Measurements from ENCODE around the gene EFNB2. TPM values are rescaled to one million over a fixed set of nuclear protein-coding genes. Genes with fewer than 3 reads are reported as not detected.

The EFNB2 gene
- total RNA-seq, 2 donors from 2014 or later, result 15.5 to 17.4 TPM

- peak overlapping the region; percentile 19 to 42 for H3K27ac ChIP-seq
- peaks cover 59% of the 10 kb centered on the region for H3K36me3 ChIP-seq
- H3K27me3 ChIP-seq, result no peaks in the 10 kb centered on the region
- no peak for DNase-seq (ENCODE audit: low spot score)
- TF ChIP-seq CTCF (IDR thresholded peaks at IDR 0.05), result no peak
- H3K4me3 ChIP-seq, result no peak overlapping the region
- no peaks in the 10 kb centered on the region for H3K9me3 ChIP-seq
- H3K4me1 ChIP-seq, result peaks cover 0 to 54% of the 10 kb centered on the region in 2 donors
Measured at GRCh38 chr13:106558527-106558926, 23.1 kb upstream of the EFNB2 start.

DNA sequence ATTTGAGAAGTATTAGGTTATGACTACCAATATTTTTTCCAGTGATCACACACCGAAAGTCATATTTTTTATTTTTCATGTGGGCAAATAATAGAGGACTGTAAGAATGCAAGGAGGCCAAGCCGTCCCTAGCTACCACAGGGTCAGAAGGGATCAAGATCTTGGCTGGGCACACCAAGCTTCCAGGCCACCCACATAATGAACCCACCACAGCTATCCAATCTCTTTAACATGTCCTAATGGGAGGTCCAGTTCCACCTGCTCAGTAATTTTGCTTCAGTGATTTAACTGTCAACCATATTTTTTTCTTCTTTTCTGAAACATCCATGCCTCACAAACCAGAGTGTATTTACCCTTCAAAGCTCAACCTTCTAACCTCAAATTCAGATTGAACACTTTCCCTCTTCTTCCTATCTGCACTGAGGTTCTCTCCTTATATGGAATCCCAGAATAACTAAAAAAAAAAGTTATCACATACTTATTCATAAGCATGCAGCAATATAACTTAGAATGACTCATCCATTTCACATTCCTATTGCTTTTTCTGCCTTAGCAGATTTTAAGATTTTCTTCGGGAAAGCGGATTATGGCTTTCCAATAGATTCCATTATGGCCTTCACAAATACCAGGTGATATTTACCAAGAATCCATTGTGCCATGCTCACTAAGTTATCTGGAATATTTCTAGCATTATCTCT, 20.3 kb upstream of the EFNB2 start:
- Histone ChIP-seq H3K9me3 (no peaks in the 10 kb centered on the region), H3K4me1 (peaks cover 0 to 42% of the 10 kb centered on the region in 2 donors), H3K27ac (no peak overlapping the region), H3K36me3 (peaks cover 59% of the 10 kb centered on the region), H3K27me3 (no peaks in the 10 kb centered on the region), H3K4me3 (no peak overlapping the region)
- DNase-seq (ENCODE audit: low spot score), result no peak
- no peak for TF ChIP-seq CTCF (IDR thresholded peaks at IDR 0.05)

GRCh38 chr13:106551751-106552150, 16.3 kb upstream of the EFNB2 start:
- Histone ChIP-seq H3K4me1 (peaks cover 0 to 25% of the 10 kb centered on the region in 2 donors), H3K27ac (no peak overlapping the region)
- no peak for TF ChIP-seq CTCF (IDR thresholded peaks at IDR 0.05)

DNA sequence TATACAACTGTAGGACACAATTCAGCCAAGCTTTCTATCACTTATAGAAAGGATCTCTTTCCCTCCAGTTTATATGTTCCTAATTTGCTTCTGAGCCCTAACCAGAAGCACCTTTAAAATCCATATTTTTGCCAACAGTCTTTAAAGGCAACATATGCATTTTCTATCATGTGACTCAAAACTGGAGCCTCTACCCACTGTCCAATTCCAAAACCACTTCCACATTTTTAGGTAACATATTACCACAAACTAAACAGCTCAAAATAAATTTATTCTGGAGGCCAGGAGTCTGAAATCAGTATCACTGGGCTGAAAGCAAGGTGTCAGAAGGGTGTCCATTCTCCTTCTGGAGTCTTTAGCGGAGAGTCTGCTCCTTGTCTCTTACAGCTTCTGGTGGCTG, 15.9 kb upstream of the EFNB2 start:
- Histone ChIP-seq H3K27ac (no peak overlapping the region), H3K36me3 (peaks cover 28% of the 10 kb centered on the region), H3K4me1 (peaks cover 0 to 25% of the 10 kb centered on the region in 2 donors), H3K4me3 (no peak overlapping the region), H3K27me3 (no peaks in the 10 kb centered on the region), H3K9me3 (no peaks in the 10 kb centered on the region)
- TF ChIP-seq CTCF (IDR thresholded peaks at IDR 0.05), result no peak
- DNase-seq (ENCODE audit: low spot score), result no peak

More at GRCh38 chr13:106551751-106552150, 16.3 kb upstream of the EFNB2 start:
- Histone ChIP-seq H3K4me3 (no peak overlapping the region), H3K27me3 (no peaks in the 10 kb centered on the region), H3K36me3 (peaks cover 32% of the 10 kb centered on the region), H3K9me3 (no peaks in the 10 kb centered on the region)
- no peak for DNase-seq (ENCODE audit: low spot score)

GRCh38 chr13:106550570-106551135, 15.2 kb upstream of the EFNB2 start:
- H3K27ac ChIP-seq, result no peak overlapping the region
- TF ChIP-seq CTCF (IDR thresholded peaks at IDR 0.05), result no peak
- no peaks in the 10 kb centered on the region for H3K9me3 ChIP-seq
- peaks cover 21% of the 10 kb centered on the region for H3K36me3 ChIP-seq
- H3K27me3 ChIP-seq, result no peaks in the 10 kb centered on the region
- peaks cover 0 to 22% of the 10 kb centered on the region in 2 donors for H3K4me1 ChIP-seq
- no peak overlapping the region for H3K4me3 ChIP-seq
- DNase-seq (ENCODE audit: low spot score), result no peak

Data from right atrium auricular region (tissue), 2 donors.